Hematopoietic multipotent progenitor cell treated with erythropoietin and hydrocortisone succinate and interleukin-3 and kit ligand, for 4 days (in vitro differentiated cells): ENCODE measurements around the gene PSMG2.
A peak's percentile ranks its signal among the peaks of the same experiment; 100 is the strongest.

Experiments
- DNase-seq: peaks from one replicate; pipeline ENCODE4 v3.0.0-alpha.2; 2015

The PSMG2 gene, protein sequence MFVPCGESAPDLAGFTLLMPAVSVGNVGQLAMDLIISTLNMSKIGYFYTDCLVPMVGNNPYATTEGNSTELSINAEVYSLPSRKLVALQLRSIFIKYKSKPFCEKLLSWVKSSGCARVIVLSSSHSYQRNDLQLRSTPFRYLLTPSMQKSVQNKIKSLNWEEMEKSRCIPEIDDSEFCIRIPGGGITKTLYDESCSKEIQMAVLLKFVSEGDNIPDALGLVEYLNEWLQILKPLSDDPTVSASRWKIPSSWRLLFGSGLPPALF

DNA sequence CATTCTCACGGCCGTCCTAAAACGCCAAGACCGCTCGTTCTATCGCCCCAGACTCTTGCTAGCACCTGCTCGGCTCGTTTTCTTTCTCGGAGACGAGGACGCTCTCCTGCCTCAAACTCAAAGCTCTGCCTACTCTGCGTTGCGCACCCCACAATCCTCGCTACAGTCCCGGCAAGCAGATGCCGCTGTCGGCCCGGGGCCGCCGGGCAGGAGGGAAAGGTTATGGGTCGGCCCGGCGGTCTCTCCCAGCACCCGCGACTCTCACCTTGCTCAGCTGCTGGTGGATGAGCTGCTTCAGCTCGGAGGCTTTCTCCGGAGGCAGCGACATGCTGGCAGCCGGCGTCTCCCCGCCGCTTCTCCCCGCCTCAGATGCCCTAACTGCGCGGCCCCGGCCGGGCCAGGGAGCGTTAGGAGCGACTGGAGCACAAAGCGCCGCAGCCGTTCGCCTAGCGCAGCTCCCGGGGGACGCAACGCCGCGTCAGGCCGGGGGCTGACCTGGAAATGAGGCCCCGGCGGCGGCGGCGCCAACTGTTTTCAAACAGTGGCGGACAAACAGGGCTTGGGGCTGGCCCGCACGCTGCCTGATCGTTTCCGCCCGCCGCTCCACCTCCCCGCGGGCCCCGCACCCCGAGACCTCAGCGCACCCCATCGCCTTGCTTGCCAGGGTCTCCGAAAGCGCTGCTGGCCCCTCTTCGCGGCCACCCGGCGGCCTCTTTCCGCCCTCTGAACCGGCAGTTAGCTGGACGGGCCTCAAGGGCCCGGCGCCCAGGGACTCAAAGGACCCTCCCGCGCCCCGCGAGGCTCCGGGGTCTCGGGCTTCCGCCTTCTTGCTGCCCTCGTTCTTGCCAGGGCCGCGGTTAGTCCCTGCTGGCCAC lies at the start of gene PSMG2, which contains the start of gene CEP76:
PSMG2 (plus strand) TSS at position 822 of the 875 bp plus-strand sequence. CDS start 66 bp downstream, outside the sequence.
CEP76 (minus strand) TSS at position 503 of the 875 bp plus-strand sequence; CDS start at position 328, 175 bp downstream.
- peak; percentile 95 for DNase-seq

- DNase-seq = no peak
Observed at GRCh38 chr18:12654971-12655370, 47.9 kb upstream of the PSMG2 start.

GRCh38 chr18:12656605-12656937 lies 46.3 kb upstream of the PSMG2 start:
- DNase-seq = no peak

- DNase-seq = peak; percentile 63
Observed at GRCh38 chr18:12656938-12657683, 45.7 kb upstream of the PSMG2 start.

DNA sequence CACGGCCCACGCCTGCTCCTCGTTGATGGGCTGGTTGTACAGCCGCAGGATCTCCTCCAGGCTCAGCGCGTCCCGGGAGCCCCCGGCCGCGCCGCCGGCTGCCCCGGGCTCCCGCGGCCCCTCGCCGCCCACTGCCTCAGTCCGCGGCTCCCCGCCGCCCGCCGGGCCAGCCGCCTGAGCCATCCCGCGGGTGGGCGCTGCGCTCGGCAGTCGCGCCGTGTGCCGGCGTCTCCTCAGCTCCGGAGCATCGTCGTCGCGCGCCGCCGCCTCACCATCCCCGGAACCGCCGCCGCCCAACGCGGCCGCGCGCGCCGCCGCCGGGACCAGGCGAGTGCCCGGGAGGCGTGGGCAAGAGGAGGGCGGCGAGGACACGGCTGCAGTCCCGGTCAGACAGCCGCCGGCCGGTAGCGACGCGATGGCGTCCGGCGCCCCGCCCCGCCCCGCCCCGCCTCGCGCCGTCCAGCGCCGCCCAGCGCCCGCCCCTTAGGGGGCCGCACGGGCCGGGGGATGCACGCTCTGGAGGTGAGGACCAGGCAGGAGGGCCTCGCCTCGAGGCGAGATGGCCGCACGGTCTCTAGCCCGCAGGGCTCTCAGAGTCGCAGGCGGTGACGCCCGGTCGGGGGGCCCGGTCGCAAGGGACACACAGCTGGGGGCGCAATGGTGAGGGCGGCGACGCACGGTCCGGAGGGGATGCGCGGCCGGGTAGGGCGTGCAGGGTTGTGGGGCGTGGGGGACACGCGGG lies 45.0 kb upstream of the PSMG2 start, which contains the start of gene SPIRE1:
SPIRE1 (minus strand) TSS at position 424 of the 742 bp plus-strand sequence; CDS start at position 183, 241 bp downstream.
- DNase-seq = peak; percentile 68

GRCh38 chr18:12658426-12659138 lies 44.3 kb upstream of the PSMG2 start:
- DNase-seq = peak; percentile 68

DNA sequence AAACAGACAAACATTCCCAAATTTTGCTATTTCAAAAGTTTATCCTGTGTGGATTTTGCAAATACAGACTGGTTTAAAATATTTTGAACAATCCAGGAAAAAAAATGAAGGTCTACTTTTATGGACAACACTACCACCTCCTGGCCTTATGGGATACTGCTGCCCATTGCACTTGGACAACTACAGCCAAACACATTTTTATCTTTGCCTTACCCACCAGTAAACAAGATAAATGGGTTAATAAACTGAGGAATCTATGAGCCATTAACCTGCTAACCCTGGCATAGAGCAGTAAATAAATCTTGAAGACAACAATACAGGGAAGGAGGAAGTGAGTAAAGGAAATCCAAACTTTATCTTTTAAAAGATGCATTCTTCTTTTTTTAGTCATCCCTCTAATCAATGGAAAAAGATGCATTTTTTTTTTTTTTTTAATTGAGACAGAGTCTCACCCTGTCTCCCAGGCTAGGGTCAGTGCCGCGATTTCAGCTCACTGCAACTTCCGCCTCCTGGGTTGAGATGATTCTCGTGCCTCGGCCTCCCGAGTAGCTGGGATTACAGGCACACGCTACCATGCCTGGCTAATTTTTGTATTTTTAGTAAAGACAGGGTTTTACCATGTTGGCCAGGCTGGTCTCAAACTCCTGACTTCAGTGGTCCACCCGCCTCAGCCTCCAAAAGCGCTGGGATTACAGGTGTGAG lies 42.8 kb upstream of the PSMG2 start:
- DNase-seq = peak; percentile 82

DNA sequence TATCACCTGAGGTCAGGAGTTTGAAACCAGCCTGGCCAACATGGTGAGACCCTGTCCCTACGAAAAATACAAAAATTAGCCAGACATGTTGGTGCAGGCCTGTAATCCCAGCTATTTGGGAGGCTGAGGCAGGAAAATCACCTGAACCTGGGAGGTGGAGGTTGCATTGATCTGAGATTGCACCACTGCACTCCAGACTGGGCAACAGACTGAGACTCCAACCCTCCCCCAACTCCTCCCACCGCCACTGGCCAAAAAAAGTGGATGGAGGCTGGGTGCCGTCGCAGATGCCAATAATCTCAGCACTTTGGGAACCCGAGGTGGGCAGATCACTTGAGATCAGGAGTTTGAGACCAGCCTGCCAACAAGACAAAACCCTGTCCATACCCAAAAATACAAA lies 34.8 kb upstream of the PSMG2 start:
- DNase-seq = no peak

DNA sequence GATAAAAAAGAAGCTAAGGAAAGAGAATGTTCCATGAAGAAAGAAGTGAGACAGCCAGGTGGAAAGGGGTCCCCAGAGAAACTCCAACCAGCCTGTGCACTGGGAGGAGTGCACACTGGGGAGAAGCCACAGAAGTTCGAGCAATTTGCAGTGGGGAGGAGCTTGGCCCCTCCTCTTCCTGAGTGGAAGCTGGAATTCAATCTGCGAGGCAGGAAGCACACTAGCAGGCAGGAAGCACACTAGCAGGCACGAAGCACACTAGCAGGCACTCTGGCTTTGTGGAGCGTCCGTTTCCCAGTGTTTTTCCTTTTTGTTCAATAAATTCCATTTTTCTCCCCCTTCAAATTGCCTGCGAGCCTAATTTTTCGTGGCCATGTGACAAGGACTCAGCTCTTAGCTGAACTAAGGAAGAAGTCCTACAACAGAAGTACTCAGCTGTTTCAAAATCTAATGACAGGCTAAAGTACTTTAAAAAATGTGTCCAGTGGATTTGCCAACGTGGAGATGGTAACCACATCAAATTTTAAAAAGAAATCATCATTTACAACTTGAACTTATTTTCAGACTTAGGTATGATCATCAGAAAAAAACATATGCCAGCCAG lies 23.6 kb upstream of the PSMG2 start:
- DNase-seq = peak; percentile 63

DNA sequence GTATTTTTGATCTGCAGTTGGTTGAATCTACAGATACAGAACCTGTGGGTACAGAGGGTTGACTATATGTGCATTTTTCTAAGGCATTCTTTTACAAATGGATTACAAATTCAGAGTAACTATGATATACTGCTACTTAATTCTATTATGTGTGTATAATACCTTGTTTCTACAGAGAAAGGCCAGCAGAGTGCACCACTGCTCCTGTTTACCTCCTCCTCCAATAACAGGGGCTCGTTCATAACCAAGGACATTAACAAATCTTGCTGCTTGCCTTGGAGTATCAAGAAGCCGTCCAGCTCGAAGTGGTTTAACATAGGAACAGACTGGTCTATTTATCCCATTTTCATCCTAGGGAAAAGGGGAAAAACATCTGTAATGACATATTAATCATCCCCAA lies 16.7 kb upstream of the PSMG2 start:
- DNase-seq = peak; percentile 65

DNA sequence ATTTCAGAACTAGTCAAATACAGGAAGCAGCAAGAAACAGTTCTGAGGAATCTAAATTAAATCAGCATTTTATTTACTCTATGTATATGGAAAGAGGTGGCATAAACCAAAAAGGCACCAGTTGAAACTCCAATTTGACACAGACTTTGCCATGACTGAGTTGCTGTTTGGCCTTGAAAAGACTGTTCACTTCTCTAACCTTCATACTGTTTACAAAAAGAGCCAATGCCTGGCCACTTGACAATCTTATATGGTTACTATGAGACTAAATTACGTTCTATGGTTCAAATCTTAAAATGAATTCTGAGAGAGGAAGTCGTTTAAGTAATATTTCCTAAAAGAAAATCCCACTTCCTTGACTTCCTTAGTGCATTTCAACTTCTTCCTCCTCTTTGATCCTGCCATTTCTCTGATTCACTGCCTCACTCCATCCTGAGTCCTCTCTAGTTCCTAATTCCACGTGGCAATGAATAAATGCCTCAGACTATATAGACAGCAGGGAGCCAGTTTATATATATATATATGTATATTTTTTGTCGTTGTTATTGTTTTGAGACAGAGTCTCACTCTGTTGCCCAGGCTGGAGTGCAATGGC lies 13.5 kb upstream of the PSMG2 start:
- DNase-seq = no peak

GRCh38 chr18:12692206-12692605 lies 10.6 kb upstream of the PSMG2 start:
- no peak for DNase-seq

- no peak for DNase-seq
Observed at GRCh38 chr18:12694032-12694431, 8.8 kb upstream of the PSMG2 start.

GRCh38 chr18:12699747-12700146 lies 3.1 kb upstream of the PSMG2 start:
- no peak for DNase-seq

DNA sequence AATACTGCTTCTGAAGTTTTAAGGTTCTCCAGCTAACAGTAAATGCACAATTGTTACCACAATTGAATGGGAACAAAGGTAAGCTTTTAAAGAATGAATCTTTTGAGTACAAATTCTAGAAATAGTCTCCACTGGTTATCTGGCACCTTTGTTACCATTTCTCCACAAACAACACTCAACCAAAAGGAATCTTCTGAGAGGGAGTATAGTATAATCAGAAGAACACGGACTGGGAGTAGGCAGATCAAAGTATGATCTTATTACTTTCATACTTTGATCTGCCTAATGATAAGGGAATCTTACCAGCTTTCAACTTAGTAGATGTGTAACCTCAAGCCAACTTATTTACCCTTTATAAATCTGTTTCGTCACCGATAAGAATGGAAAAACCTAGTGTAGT lies 1.7 kb upstream of the PSMG2 start:
- DNase-seq = no peak

DNA sequence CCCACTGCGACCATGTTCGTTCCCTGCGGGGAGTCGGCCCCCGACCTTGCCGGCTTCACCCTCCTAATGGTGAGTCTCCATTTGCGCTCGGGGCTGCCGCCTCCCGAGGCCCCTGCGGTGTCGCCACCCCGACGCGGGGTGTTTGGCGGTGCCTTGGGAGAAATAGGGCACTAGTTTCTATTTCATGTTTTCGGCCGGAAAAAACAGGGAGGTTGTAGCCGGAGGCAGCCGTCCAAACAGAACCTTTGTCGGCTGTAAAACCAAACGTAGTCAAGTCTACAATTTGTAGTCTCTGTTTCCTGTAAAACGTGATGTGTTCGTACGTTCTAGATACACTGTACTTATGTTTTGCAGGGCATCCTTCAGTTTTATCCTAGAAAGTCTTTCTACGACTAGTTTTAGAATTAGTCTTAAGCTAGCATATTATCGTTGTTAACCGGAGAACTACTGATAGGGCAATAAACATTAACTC lies 290 bp downstream of the PSMG2 start:
- DNase-seq = no peak

GRCh38 chr18:12703664-12704063 lies 822 bp downstream of the PSMG2 start:
- DNase-seq = peak; percentile 57

- no peak for DNase-seq
Observed at GRCh38 chr18:12711446-12711845, 8.6 kb downstream of the PSMG2 start.

DNA sequence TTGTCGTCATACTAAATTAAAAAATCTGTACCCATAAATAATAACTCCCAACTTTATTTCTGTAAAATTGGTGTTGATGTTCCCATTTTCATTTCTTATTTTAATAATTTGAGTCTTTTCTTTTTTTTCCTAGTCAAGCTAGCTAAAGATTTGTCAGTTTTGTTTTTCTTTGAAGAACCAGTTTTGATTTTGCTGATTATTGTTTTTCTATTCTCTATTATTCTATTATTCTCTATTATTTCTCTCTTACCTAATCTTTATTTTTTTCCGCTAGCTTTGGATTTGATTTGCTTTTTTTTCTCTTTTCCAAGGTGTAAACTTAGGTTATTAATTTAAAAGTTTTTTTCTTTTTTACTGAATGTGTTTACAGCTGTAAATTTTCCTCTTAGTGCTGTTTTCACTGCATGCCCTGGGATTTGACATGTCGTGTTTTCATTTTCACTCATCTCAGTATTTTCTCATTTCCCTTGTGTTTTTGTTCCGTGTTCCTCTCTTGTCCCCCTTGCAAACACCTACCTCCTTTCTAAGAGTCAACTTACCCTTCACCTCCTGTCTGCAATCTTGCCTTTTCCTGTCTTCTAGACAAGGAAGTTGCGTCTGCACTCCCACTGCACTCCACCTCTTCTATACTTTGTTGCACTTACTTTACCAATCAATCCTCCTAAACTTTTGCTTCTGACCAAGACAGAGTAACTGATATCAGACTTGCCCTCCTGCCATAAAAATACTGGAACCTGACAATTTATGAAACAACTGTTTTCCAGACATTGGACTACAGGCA lies 18.8 kb downstream of the PSMG2 start:
- DNase-seq = no peak
